ENCODE data around the gene OSM. TPM values are rescaled to one million over a fixed set of nuclear protein-coding genes. Genes with fewer than 3 reads are reported as not detected.

Gene OSM
- total and polyA plus RNA-seq, 8 donors, result 0.17 to 6.3 (median 0.58) TPM

- TF ChIP-seq CTCF (IDR thresholded peaks at IDR 0.05), result no peak
- Histone ChIP-seq H3K9me3 (no peaks in the 10 kb centered on the region), H3K27me3 (peaks cover 0 to 36% of the 10 kb centered on the region in 2 donors), H3K27ac (no peak overlapping the region), H3K4me1 (peaks cover 0 to 10% of the 10 kb centered on the region in 2 donors), H3K4me3 (no peak overlapping the region), H3K36me3 (no peaks in the 10 kb centered on the region)
- DNase-seq (no peak), ATAC-seq (no peak)
- intact Hi-C loops (cut with DNase I), result no loop called here
Observed at GRCh38 chr22:30226192-30226832, 40.3 kb downstream of the OSM start.

- no peak overlapping the region for H3K27ac ChIP-seq
- peaks cover 0 to 45% of the 10 kb centered on the region in 2 donors for H3K27me3 ChIP-seq
- H3K9me3 ChIP-seq, result no peaks in the 10 kb centered on the region
- DNase-seq (no peak), ATAC-seq (no peak)
- no peak for TF ChIP-seq CTCF (IDR thresholded peaks at IDR 0.05)
- H3K4me3 ChIP-seq, result no peak overlapping the region
- H3K4me1 ChIP-seq, result peaks cover 0 to 19% of the 10 kb centered on the region in 2 donors
- H3K36me3 ChIP-seq, result no peaks in the 10 kb centered on the region
- intact Hi-C loops (cut with DNase I), result no loop called here
Observed at GRCh38 chr22:30225220-30225927, 41.3 kb downstream of the OSM start.

GRCh38 chr22:30224161-30224857 lies 42.3 kb downstream of the OSM start:
- no peak for DNase-seq
- Histone ChIP-seq H3K4me1 (peaks cover 0 to 21% of the 10 kb centered on the region in 2 donors), H3K27ac (no peak overlapping the region), H3K36me3 (no peaks in the 10 kb centered on the region), H3K4me3 (no peak overlapping the region), H3K27me3 (peaks cover 0 to 43% of the 10 kb centered on the region in 2 donors), H3K9me3 (no peaks in the 10 kb centered on the region)
- TF ChIP-seq CTCF (IDR thresholded peaks at IDR 0.05), result no peak
- no peak for ATAC-seq
- intact Hi-C loops (cut with DNase I), result no loop called here

GRCh38 chr22:30223303-30223702 lies 43.3 kb downstream of the OSM start:
- H3K36me3 ChIP-seq, result no peaks in the 10 kb centered on the region
- H3K4me1 ChIP-seq, result peaks cover 0 to 21% of the 10 kb centered on the region in 2 donors
- ATAC-seq (no peak), DNase-seq (no peak)
- no peak overlapping the region for H3K27ac ChIP-seq
- H3K4me3 ChIP-seq, result no peak overlapping the region
- no peaks in the 10 kb centered on the region for H3K9me3 ChIP-seq
- no peak for TF ChIP-seq CTCF (IDR thresholded peaks at IDR 0.05)
- H3K27me3 ChIP-seq, result peaks cover 0 to 36% of the 10 kb centered on the region in 2 donors
- intact Hi-C loops (cut with DNase I), result no loop called here

- DNase-seq (no peak), ATAC-seq (no peak)
- H3K27ac ChIP-seq, result no peak overlapping the region
- no peaks in the 10 kb centered on the region for H3K9me3 ChIP-seq
- peaks cover 0 to 36% of the 10 kb centered on the region in 2 donors for H3K27me3 ChIP-seq
- H3K36me3 ChIP-seq, result no peaks in the 10 kb centered on the region
- H3K4me3 ChIP-seq, result no peak overlapping the region
- intact Hi-C loops (cut with DNase I), result no loop called here
- TF ChIP-seq CTCF (IDR thresholded peaks at IDR 0.05), result no peak
- H3K4me1 ChIP-seq, result peaks cover 0 to 21% of the 10 kb centered on the region in 2 donors
Observed at GRCh38 chr22:30222321-30222720, 44.3 kb downstream of the OSM start.

All from left lung (tissue), 10 donors.